Measurements from ENCODE around the gene CENPB. TPM values are rescaled to one million over a fixed set of nuclear protein-coding genes. Genes with fewer than 3 reads are reported as not detected.

CENPB gene
- total RNA-seq, 1 donor from 2014 or later, result 82.3 TPM

DNA sequence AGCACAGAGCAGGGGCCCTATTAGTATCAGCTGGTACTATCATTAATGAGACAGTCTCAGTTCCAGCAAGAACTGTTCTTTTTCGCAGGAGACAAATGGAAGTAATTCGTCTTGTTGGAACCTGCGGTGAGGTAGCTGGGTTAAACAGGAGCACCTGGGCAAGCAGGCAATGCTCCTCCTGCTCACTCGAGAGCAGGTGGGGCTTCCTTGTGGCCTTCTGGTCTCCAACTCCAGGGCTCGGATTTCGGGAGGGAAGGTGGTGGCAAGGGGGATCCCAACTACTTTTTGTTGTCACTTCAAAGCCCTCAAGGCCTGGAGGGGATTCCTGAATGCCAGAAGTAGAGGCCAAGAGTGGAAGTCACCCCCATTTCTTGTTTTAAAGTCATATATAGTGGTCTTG lies 3.9 kb downstream of the CENPB start:
- no peak for DNase-seq (ENCODE audit: low read depth)
- no peak overlapping the region for H3K4me3 ChIP-seq (ENCODE audit: low read depth, low read length)
- TF ChIP-seq, protein P1, sequence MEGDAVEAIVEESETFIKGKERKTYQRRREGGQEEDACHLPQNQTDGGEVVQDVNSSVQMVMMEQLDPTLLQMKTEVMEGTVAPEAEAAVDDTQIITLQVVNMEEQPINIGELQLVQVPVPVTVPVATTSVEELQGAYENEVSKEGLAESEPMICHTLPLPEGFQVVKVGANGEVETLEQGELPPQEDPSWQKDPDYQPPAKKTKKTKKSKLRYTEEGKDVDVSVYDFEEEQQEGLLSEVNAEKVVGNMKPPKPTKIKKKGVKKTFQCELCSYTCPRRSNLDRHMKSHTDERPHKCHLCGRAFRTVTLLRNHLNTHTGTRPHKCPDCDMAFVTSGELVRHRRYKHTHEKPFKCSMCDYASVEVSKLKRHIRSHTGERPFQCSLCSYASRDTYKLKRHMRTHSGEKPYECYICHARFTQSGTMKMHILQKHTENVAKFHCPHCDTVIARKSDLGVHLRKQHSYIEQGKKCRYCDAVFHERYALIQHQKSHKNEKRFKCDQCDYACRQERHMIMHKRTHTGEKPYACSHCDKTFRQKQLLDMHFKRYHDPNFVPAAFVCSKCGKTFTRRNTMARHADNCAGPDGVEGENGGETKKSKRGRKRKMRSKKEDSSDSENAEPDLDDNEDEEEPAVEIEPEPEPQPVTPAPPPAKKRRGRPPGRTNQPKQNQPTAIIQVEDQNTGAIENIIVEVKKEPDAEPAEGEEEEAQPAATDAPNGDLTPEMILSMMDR (conservative IDR thresholded peaks at IDR 0.05; ENCODE audit: low read depth, low read length), result no peak

DNA sequence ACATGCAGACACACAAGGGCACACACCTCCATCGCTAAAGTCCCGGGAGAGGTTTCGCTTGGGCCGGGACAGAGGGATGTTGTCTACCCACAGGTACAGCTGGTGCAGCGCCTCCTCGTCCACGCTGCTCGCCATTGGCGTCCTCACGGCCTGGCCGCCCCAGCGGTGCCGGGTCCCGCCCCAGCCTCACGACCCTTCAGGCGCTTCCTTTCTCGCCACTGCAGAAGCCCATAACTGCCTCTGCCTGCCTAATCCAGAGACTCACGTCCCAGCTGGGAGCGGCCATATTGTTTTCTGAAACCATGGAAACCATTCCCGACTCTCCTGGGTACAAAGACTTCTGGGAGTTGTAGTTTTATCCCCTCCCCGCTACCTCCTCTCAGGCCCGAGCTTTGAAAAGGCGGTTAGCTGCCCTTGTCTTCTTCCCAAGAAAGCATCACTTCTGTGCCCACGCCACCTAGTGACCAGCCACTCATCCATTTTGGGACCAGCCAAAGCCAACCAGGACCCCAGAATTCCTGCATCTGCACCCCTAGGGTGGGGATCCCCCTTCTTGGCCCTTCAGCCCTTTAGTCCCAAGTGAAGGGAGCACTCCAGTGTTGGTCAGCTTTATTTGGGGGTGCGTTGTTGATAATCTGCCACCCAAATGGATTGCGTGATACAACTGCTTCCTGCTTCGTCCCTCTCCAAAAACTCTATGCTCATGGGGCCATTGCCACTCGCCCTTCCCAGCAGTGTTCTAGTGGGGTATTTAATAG lies 5.2 kb downstream of the CENPB start, which contains the start of gene SPEF1:
Gene SPEF1 (minus strand): TSS at position 296 of the 758 bp plus-strand sequence. CDS start 161 bp downstream, at position 135.
- H3K4me3 ChIP-seq (ENCODE audit: low read depth, low read length), result peak within 1 kb of the TSS; percentile 74
- TF ChIP-seq, protein P1 (conservative IDR thresholded peaks at IDR 0.05; ENCODE audit: low read depth, low read length), result peak; percentile 58
- DNase-seq (ENCODE audit: low read depth), result no peak

DNA sequence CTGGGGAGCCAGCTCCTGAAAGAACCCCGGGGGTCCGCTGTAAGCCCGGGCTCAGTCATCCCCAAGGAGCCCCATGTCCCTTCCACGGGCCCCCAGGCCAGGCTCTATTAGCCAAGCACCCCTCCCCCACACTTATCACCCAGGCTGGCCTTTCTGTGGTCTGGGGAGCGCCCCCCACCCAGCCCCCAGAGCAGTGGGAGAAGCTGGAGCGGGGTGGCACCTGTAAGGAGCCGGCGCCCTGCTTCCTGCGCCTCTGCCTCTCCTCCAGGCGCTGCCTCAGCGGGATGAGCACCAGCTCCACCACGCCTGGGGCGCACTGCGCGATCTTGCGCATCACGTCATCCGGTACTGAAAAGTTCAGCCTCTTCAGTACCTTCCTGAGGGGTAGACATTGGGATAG lies 7.6 kb downstream of the CENPB start:
- DNase-seq (ENCODE audit: low read depth), result no peak
- no peak overlapping the region for H3K4me3 ChIP-seq (ENCODE audit: low read depth, low read length)
- TF ChIP-seq, protein P1 (conservative IDR thresholded peaks at IDR 0.05; ENCODE audit: low read depth, low read length), result no peak

DNA sequence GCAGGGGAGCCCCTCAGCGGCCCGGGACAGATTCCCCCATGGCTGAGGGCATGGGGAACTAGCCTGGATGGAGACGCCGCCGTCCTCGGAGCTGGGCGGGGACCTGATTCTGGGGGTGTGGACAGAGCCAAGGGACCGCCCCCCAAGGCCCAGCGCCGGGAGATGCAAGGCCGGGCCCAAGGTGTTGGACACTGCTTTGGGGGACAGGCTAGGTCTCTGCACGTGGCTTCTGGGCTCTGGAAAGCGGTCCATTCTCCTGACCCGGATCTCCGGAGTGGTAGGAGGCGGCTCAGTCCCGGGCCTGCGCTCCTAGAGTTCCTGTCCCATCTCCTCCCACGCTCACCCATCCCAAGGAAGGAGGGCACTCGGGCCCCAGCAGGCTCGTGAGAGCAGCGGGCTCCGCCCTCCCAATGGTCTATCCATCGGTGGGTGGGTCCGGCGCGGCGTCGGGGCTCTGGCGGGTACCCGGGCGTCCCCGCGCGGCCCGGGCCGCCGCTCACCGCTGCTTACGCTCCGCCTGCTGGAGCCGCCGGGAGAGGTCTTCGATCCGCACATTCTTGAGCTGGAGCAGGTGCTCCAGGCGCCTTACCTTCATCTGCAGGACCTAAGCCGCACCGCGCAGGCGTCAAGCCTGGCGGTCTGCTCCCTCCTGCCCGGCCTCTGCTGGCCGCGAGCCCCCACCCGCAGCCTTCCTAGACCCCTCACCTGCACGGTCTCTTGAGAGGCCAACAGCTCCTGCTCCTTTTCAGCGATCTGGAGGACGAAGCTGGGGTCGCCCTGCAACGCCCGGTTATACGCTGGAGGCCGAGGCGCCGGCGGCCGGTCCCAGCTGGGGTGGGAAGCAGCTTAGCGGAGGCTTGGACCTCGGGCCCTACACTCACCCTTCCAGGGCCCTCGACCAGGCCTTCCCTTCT lies 8.6 kb downstream of the CENPB start:
- H3K4me3 ChIP-seq (ENCODE audit: low read depth, low read length), result peak overlapping the region; percentile 57
- TF ChIP-seq, protein P1 (conservative IDR thresholded peaks at IDR 0.05; ENCODE audit: low read depth, low read length), result peak; percentile 2
- no peak for DNase-seq (ENCODE audit: low read depth)

DNA sequence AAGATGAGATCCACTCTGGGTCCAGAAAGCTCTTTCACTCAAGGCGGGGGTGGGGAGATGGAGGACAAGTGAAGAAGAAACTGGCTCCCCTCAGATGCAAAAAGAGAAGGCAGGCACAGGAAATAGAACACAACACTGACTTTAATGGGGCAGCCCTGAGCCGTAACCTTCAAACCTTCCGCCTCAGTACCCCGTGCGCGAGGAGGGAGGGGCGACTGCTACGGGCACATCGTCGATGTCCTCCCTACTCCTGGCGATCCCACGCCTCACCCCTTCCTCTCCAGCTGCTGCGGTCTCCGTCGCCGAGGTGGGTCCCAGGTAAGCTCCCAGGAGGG lies 9.2 kb downstream of the CENPB start:
- peak overlapping the region; percentile 57 for H3K4me3 ChIP-seq (ENCODE audit: low read depth, low read length)
- TF ChIP-seq, protein P1 (conservative IDR thresholded peaks at IDR 0.05; ENCODE audit: low read depth, low read length), result no peak
- DNase-seq (ENCODE audit: low read depth), result no peak

DNA sequence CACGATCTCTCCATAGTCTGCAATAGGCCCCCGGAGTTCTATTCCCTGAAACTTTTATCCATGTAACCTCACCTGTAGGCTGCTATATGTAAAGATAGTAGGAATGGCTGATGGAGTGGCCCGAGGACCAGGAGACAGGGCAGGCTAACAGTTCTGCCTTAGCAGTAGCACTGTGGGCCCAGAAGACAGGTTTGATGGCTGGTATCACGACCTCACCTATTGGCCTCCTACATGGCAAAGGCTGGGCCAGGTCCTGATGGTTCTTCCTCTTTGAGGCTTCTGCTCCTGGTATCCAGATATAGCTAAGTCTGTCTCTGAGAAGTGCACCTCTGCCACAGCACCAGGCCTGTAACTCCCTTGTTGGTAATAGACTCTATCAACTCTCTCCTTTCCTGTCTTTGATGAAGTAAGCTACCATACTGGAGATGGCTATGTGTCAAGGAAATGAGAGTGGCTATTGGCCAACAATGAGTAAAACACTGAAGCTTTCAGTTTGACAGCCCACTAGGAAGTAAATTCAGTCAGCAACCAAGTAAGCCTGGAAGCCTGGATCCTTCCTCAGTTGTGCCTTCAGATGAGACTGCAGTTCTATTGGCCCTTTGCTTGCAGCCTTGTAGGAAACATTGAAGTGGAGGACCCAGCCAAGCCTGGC lies 11.0 kb downstream of the CENPB start:
- H3K4me3 ChIP-seq (ENCODE audit: low read depth, low read length), result no peak overlapping the region
- TF ChIP-seq, protein P1 (conservative IDR thresholded peaks at IDR 0.05; ENCODE audit: low read depth, low read length), result no peak
- DNase-seq (ENCODE audit: low read depth), result no peak
